NCI-H2171 (cell line): Measurements from ENCODE around the gene LGALSL.
A peak's percentile ranks its signal among the peaks of the same experiment; 100 is the strongest.

Source experiments
- DNase-seq: peaks from one replicate; lab custom pipeline; 2025; lab: John Stamatoyannopoulos, UW

The LGALSL gene

DNA sequence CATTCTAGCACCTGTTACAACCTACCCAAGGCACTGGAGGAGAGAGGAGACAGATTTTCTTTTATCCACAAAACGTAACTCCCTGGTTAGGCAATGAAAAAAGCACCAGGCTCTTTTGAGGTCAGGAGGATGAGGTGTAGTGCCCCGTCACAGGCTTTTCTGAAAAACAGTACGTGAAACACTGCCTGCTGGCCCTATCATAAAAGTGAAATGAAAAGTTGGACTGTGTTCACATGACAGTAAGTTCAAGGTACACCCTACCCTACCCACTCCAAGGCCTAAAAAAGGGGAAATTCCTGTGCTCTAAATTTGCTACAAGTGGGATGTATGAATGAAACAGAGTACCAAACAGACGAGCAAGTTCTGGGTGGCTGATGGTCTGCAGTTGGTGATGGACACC lies 17.6 kb downstream of the LGALSL start:
- no peak for DNase-seq

DNA sequence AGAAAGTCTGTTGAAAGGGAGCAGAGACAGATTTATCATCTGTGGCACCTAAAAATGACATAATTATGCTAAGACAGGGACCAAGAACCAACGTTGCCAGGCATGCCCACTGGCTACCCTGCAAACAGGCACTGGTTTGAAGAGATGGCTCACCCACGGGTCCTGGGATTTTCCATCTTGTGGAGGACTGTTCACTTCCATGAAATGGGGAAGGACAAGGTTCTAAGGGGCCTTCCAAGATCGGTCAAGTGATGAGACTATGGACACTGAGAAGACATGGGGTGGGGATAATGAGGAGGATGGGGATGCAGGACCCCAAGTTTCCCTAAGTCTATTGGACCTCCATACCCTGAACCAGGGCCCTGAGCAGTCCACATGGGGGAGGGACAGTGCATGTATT lies 18.9 kb downstream of the LGALSL start:
- DNase-seq, result no peak

GRCh38 chr2:64474121-64474571 lies 20.2 kb downstream of the LGALSL start:
- no peak for DNase-seq

- no peak for DNase-seq
Measured at GRCh38 chr2:64474636-64475035, 20.7 kb downstream of the LGALSL start.

GRCh38 chr2:64477037-64477436 lies 23.1 kb downstream of the LGALSL start:
- DNase-seq, result no peak

GRCh38 chr2:64477979-64478378 lies 24.0 kb downstream of the LGALSL start:
- DNase-seq, result no peak

DNA sequence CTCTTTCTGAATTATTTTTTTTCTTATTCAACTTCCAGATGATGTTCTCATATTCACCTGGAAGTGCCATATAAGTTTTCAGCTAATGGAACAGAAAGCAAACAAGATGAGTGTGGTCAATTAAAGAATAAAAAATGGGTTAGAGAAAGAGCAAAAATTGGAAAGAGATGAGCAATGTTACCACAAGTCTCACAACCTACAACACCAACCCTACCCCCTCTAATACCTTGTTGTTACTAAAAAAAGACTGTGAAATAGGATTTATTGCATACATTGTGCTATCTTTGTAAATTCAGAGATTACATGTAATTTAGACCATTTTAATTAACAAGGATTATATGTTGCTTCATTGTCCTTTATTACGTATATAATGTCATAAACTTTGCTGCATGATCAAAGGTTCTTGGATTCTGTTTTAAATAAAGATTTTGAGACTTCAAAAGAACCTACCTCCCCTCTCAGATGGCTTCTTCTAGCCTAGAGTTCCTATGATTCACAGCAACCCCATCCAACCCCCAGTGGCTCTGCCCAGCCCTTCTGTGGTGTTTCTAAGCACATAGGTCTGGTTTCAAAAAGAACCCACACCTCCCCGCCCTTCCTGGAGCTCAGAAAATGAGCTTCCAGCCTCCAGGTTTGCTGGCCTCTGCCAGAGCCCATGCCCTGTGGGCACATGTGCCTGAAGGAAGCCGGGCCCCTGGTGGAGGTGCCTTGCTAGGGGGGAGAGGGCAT lies 24.7 kb downstream of the LGALSL start:
- no peak for DNase-seq

DNA sequence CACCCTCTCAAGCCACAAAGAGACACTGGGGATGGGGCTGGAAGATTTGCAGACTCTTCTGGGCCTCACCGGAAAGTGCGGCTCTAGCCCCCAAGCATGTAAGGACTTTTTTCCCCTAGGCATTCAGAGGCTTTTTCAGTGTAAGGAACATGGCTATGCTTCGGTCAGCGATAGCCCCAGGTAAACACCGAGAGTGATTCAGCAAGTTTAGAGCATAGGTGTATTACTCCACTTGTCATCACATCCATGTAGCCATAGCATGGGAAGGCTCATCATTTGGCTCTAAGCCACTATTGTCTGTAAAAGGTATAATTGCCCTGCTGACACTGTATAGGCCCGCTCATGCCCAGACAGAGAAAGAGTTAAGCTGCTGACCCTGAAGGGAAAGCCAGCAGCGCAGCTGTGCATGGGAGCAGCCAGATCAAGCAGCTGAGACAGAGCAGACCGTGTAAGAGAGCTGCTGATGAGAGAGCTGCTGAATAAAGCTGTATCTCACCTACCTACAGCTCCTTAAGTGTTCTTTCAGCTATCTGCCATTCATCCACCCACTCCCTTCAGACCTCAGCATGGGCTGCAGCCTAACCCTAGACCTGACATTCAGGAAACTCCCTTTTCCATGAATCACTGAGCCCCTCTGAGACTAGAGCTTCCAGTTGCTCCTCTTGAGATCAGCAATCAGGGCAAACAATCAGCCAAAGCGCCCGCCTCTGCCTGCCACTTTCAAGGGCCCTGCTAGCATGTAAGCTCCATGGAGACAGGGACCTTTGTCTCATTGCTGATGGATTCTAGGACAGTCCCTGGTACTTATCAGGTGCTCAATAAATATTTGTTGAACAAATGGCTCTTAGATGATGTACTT lies 25.5 kb downstream of the LGALSL start:
- DNase-seq, result no peak

- no peak for DNase-seq
Measured at GRCh38 chr2:64481665-64482064, 27.7 kb downstream of the LGALSL start.

GRCh38 chr2:64482243-64482642 lies 28.3 kb downstream of the LGALSL start:
- DNase-seq, result no peak

- peak; percentile 40 for DNase-seq
Measured at GRCh38 chr2:64482765-64483504, 29.0 kb downstream of the LGALSL start.

GRCh38 chr2:64485331-64485730 lies 31.4 kb downstream of the LGALSL start:
- DNase-seq, result no peak

- DNase-seq, result no peak
Measured at GRCh38 chr2:64485961-64486360, 32.0 kb downstream of the LGALSL start.

DNA sequence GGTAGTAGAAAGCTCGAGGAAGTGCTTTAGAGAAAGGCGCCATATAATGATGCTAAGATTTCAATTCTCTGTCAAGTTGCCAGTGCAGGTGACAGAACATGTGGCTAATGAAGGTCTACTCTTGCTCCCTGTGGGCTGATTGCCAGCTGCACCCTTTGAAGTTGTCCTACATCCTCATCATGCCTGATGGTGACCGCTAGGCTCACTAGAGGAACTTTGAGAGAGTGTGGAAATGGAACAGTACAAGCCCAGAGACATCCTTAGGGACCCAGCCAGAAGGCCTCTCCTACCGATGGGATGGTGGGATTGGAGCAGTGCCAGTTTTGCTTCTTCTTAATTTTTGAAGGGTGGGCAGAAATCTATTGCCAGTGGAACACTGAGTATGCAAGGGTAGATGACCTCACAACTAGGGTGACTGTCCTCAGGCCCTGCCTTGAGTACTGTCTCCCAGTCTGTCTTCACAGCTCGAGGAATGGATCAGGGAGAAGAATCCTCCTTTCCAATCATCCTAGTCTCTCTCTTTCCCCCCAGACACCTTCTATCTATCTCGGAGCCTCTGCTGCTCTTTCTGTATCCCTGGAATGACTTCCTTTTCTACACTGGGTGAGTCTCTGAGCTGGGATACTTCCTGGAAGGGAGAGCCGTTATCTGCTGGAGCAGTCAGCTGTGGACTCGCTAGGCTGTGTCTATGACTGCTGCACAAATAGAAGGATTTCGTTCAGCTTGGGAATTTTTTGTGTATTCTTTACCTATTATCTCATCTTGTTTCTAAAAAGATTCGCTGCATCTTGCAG lies 33.5 kb downstream of the LGALSL start:
- DNase-seq, result no peak

- no peak for DNase-seq
Measured at GRCh38 chr2:64488050-64488974, 34.4 kb downstream of the LGALSL start.

GRCh38 chr2:64489081-64489751 lies 35.3 kb downstream of the LGALSL start:
- no peak for DNase-seq

DNA sequence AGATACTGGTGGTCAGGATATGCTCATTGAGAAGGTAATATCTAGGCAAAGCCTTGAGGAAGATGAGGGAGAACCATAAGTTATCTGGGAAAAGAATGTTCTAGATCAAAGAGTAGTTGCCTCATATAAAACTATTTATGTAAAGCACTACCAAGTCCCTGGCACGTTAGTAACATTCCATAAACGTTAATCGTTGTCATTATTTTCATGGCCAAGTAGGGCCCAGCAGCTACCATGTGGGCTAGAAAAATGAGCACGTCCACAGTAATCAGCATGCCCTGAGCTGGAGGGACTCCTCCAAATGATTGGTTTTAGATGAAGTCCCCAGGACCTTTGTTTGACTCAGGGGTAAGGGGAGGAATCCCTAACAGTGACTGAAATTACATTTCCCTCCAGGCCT lies 37.5 kb downstream of the LGALSL start:
- no peak for DNase-seq

- DNase-seq, result no peak
Measured at GRCh38 chr2:64492272-64492671, 38.3 kb downstream of the LGALSL start.

DNA sequence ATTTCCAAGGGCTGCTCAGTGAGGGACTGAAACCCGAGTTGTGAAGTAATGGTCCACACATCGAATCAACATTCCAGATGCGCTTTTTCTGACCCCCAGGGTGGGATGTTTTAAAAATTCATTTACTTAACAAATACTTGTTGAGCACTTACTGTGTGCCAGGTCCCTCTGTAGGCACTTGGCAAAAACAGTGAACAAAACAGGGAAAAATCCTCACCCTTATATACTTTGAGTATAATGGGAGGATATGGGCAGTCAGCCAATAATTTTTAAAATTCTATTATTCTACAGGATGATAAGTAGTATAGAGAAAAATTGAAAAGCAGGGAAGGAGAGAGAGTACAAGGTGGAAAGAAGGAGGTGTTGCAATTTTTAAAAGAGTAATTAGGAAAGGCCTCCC lies 38.9 kb downstream of the LGALSL start:
- DNase-seq, result no peak

- no peak for DNase-seq
Measured at GRCh38 chr2:64493788-64494187, 39.8 kb downstream of the LGALSL start.
